T-helper 2 cell treated with Interferon-gamma antibody and Interleukin-4, amounts not matched to agents 5 μg/mL and 100 μg/mL, for 36 hours (primary cell): ENCODE measurements around the gene PPP2R5D.
A peak's percentile ranks its signal among the peaks of the same experiment; 100 is the strongest.

Source experiments
- DNase-seq: peaks from one replicate; pipeline ENCODE4 v3.0.0; 2021; ENCODE audit warnings: low spot score
- H3K27ac Mint-ChIP-seq: one replicate; pipeline ENCODE4 v1.8.0; 2021; ENCODE audit warnings: mild to moderate bottlenecking, mixed read lengths
- H3K27me3 Mint-ChIP-seq: one replicate; pipeline ENCODE4 v1.8.0; 2021; ENCODE audit warnings: low read depth, mixed read lengths
- H3K36me3 Mint-ChIP-seq: one replicate; pipeline ENCODE4 v1.8.0; 2021; ENCODE audit warnings: low read depth, mixed read lengths
- H3K4me1 Mint-ChIP-seq: one replicate; pipeline ENCODE4 v1.8.0; 2021; ENCODE audit warnings: low read depth, mixed read lengths
- H3K4me3 Mint-ChIP-seq: one replicate; pipeline ENCODE4 v1.8.0; 2022; ENCODE audit warnings: mild to moderate bottlenecking, moderate library complexity, mixed read lengths
- H3K9me3 Mint-ChIP-seq: one replicate; pipeline ENCODE4 v1.8.0; 2021; ENCODE audit warnings: mixed read lengths

The PPP2R5D gene

DNA sequence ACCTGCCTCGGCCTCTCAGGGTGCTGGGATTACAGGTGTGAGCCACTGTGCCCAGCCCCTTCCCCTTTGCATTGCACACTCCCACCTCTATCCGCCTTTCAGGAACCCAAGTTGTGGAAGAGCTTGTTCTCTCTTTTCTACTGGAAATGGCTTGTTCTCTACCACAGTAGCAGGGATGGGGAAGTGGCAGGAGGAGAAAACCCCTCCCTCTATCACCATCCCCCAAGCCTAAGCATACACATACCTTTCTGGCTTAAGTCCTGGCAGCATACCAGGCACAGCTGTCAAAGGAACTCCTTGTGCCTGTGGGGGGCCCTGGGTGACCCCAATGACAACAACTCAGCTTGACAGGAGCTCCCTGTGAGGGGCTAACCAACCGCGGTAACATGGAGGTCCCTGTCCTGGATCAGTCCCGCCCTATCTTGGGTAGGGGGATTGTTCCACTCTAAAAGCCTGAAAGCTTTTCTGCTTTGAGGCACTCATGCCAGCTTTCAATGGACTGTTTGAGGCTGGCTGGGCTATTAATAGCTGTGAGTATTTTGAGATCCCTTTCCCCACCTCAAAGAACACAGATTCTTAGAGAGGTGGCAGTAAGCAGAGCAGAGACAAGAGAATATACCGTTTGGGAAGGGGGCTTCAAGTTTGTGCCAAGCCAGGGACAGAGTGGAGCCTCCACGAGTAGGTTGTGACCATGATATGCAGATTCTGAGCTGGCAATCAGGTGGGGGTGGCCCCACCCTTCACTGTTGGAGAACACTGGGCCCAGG lies 32.0 kb downstream of the PPP2R5D start:
- Mint-ChIP-seq H3K36me3 (peaks cover 56% of the 10 kb centered on the region), H3K4me3 (peak overlapping the region; percentile 64), H3K9me3 (no peaks in the 10 kb centered on the region), H3K4me1 (peaks cover 35% of the 10 kb centered on the region), H3K27me3 (no peaks in the 10 kb centered on the region), H3K27ac (peak overlapping the region; percentile 23)
- DNase-seq, result no peak

GRCh38 chr6:43016943-43017334 lies 32.6 kb downstream of the PPP2R5D start:
- Mint-ChIP-seq H3K27ac (no peak overlapping the region), H3K4me1 (peaks cover 35% of the 10 kb centered on the region), H3K4me3 (no peak overlapping the region), H3K9me3 (no peaks in the 10 kb centered on the region), H3K27me3 (no peaks in the 10 kb centered on the region), H3K36me3 (peaks cover 53% of the 10 kb centered on the region)
- DNase-seq, result no peak

- peak overlapping the region; percentile 62 for H3K27ac Mint-ChIP-seq
- H3K4me1 Mint-ChIP-seq, result peaks cover 24% of the 10 kb centered on the region
- peaks cover 47% of the 10 kb centered on the region for H3K36me3 Mint-ChIP-seq
- no peaks in the 10 kb centered on the region for H3K27me3 Mint-ChIP-seq
- DNase-seq, result no peak
- peak overlapping the region; percentile 45 for H3K4me3 Mint-ChIP-seq
- H3K9me3 Mint-ChIP-seq, result no peaks in the 10 kb centered on the region
These were observed 34.8 kb downstream of the PPP2R5D start for GRCh38 chr6:43019152-43019551.

DNA sequence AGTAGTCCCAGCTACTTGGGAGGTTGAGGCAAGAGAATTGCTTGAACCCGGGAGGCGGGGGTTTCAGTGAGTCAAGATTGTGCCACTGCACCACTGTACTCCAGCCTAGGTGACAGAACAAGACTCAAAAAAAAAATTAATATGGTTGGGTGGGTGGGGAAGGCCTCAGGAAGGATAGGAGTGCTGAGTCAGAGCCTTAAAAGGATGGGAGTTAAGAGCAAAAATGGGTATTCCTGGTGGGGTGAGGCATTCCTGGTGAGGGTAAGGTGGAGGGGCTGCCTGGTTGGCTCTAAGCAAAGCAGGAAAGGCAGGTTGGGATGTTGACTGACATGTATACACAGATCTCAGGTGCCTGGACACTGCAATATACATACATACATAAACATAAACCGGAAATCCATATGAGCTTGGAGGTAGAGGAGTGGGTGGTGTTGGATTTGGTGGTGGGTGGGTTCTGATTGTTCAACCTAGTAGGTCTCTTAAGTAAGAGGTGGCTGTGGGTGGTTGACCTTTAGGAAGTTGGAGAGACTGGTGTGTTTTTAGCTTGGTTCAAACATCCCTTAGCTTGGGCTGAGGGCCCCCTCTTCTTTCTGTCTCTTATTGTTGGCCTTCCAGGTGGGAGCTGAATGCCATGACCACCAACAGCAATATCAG lies 35.8 kb downstream of the PPP2R5D start:
- peaks cover 49% of the 10 kb centered on the region for H3K36me3 Mint-ChIP-seq
- H3K27ac Mint-ChIP-seq, result no peak overlapping the region
- H3K4me1 Mint-ChIP-seq, result peaks cover 20% of the 10 kb centered on the region
- peak overlapping the region; percentile 17 for H3K4me3 Mint-ChIP-seq
- H3K9me3 Mint-ChIP-seq, result no peaks in the 10 kb centered on the region
- DNase-seq, result no peak
- no peaks in the 10 kb centered on the region for H3K27me3 Mint-ChIP-seq

DNA sequence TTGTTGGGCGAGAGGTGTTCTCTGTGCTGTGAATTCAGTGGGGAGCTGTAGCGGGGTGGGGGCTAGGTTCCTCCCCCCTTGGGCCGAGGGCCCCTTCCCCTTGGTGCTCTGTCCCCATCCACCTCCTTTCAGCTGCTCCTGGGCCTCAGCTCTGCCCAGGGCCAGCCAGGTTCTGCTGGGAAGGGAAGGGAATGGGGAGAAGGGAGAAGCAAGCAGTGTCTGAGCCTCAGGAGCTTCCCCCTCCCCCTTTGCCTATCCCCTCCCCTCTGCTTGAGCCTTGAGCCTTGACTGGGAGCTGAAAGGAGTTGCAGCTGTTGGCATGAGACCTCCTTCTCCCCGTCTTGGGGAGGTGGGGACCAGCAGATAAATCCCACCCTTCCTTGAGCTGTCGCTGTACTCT lies 36.5 kb downstream of the PPP2R5D start:
- no peaks in the 10 kb centered on the region for H3K9me3 Mint-ChIP-seq
- DNase-seq, result no peak
- H3K27me3 Mint-ChIP-seq, result no peaks in the 10 kb centered on the region
- peak overlapping the region; percentile 4 for H3K27ac Mint-ChIP-seq
- peak overlapping the region; percentile 86 for H3K4me3 Mint-ChIP-seq
- peaks cover 51% of the 10 kb centered on the region for H3K36me3 Mint-ChIP-seq
- H3K4me1 Mint-ChIP-seq, result peaks cover 19% of the 10 kb centered on the region

GRCh38 chr6:43021270-43022047 lies 37.1 kb downstream of the PPP2R5D start, which contains the start of gene RRP36:
Gene RRP36, plus strand, starts transcription at chr6:43021623. Its CDS starts 32 bp downstream, at chr6:43021655.
- DNase-seq, result peak; percentile 74
- Mint-ChIP-seq H3K27me3 (no peaks in the 10 kb centered on the region), H3K4me1 (peaks cover 15% of the 10 kb centered on the region), H3K36me3 (peaks cover 52% of the 10 kb centered on the region), H3K4me3 (peak within 1 kb of the TSS; percentile 98), H3K27ac (peak within 1 kb of the TSS; percentile 90), H3K9me3 (no peaks in the 10 kb centered on the region)

DNA sequence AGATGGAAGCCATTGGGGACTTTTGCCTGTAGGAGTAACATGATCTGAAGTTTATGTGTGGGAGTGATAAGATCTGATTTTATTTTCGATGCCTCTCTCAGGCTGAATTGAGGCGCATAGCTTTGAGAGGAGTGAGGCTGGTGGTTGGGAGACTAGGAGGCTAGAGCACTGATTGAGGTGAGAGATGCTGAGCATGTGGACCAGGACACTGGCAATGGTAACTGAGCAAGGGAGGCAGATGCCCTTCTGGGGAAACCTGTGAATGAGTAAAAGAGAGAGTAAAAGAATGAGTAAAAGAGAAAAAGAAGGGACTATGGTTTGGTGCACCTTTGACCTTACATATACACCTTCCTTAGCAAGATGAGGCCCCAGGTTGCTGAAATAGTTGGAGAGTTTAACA lies 40.1 kb downstream of the PPP2R5D start:
- DNase-seq, result no peak
- Mint-ChIP-seq H3K4me3 (no peak overlapping the region), H3K27ac (peak overlapping the region; percentile 4), H3K36me3 (peaks cover 46% of the 10 kb centered on the region), H3K9me3 (no peaks in the 10 kb centered on the region), H3K27me3 (no peaks in the 10 kb centered on the region), H3K4me1 (peaks cover 11% of the 10 kb centered on the region)

DNA sequence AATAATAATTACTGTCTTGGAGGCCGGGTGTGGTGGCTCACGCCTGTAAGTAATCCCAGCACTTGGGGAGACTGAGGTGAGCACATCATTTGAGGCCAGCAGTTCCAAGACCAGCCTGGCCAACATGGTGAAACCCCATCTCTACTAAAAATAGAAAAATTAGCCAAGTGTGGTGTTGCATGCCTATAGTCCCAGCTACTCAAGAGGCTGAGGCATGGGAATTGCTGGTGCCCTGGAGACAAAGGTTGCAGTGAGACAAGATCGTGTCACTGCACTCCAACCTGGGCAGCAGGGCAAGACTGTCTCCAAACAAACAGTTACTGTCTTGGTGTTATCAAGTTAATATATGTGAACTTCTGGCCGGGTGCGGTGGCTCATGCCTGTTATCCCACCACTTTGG lies 42.0 kb downstream of the PPP2R5D start:
- Mint-ChIP-seq H3K4me3 (no peak overlapping the region), H3K4me1 (peaks cover 8% of the 10 kb centered on the region), H3K27me3 (no peaks in the 10 kb centered on the region), H3K27ac (no peak overlapping the region), H3K9me3 (no peaks in the 10 kb centered on the region), H3K36me3 (peaks cover 41% of the 10 kb centered on the region)
- no peak for DNase-seq

- Mint-ChIP-seq H3K27me3 (no peaks in the 10 kb centered on the region), H3K9me3 (no peaks in the 10 kb centered on the region), H3K27ac (no peak overlapping the region), H3K36me3 (peaks cover 46% of the 10 kb centered on the region), H3K4me3 (no peak overlapping the region), H3K4me1 (peaks cover 4% of the 10 kb centered on the region)
- DNase-seq, result no peak
These were observed 44.8 kb downstream of the PPP2R5D start for GRCh38 chr6:43029120-43029519.

- H3K4me1 Mint-ChIP-seq, result no peaks in the 10 kb centered on the region
- H3K27me3 Mint-ChIP-seq, result no peaks in the 10 kb centered on the region
- H3K36me3 Mint-ChIP-seq, result peaks cover 38% of the 10 kb centered on the region
- H3K4me3 Mint-ChIP-seq, result no peak overlapping the region
- H3K9me3 Mint-ChIP-seq, result no peaks in the 10 kb centered on the region
- H3K27ac Mint-ChIP-seq, result no peak overlapping the region
- no peak for DNase-seq
These were observed 48.0 kb downstream of the PPP2R5D start for GRCh38 chr6:43032326-43032725.

- Mint-ChIP-seq H3K36me3 (peaks cover 37% of the 10 kb centered on the region), H3K9me3 (no peaks in the 10 kb centered on the region), H3K27me3 (no peaks in the 10 kb centered on the region), H3K4me3 (no peak overlapping the region), H3K4me1 (peaks cover 2% of the 10 kb centered on the region), H3K27ac (peak overlapping the region; percentile 7)
- DNase-seq, result no peak
These were observed 49.3 kb downstream of the PPP2R5D start for GRCh38 chr6:43033496-43034189.

GRCh38 chr6:43034190-43034525 lies 49.8 kb downstream of the PPP2R5D start:
- H3K27ac Mint-ChIP-seq, result no peak overlapping the region

DNA sequence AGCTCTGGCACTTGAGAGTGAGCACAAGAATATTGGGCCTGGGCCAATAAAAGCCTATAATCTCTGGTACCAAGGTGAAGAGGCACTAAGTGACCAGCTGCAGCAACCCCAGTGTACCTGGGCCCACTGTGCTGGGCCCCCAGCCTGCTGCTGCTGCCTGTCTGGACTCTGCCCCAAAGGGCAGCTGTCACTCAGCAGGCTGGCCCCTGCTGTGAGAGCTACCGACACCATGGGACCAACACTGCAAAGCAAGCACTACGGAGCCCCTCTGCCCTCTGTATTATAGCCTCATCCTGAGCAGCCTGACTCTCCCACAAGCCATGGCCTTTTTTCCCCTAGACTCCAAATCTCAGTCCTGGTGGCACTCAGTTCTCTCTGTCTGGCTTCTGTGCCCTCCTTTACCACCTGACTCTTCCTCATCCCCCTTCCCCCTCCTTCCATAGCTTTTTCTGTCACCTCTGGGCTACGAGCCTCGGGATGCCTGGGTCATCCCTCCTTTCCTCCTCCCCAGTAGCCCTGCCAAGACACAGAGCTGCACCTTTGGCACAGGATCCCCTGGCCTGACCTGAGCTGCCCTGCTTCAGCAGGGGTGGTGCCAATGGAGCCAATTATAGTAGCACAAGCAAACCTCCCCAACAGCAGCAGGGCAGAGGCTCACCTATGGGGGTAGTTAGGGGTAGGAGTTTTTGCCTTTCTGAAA lies 51.3 kb downstream of the PPP2R5D start:
- no peak for DNase-seq
- H3K36me3 Mint-ChIP-seq, result peaks cover 34% of the 10 kb centered on the region
- no peak overlapping the region for H3K27ac Mint-ChIP-seq
- no peak overlapping the region for H3K4me3 Mint-ChIP-seq
- H3K27me3 Mint-ChIP-seq, result no peaks in the 10 kb centered on the region
- H3K9me3 Mint-ChIP-seq, result no peaks in the 10 kb centered on the region
- H3K4me1 Mint-ChIP-seq, result peaks cover 2% of the 10 kb centered on the region

More at GRCh38 chr6:43034190-43034525, 49.8 kb downstream of the PPP2R5D start:
- Mint-ChIP-seq H3K4me3 (no peak overlapping the region), H3K4me1 (peaks cover 2% of the 10 kb centered on the region), H3K27me3 (no peaks in the 10 kb centered on the region), H3K36me3 (peaks cover 35% of the 10 kb centered on the region), H3K9me3 (no peaks in the 10 kb centered on the region)
- no peak for DNase-seq
